ENCODE results near the gene NRAS.

NRAS gene

GRCh38 chr1:114735479-114735878, 18.9 kb upstream of the NRAS start:
- TF ChIP-seq CTCF (IDR thresholded peaks at IDR 0.05; ENCODE audit: low read depth, low read length, missing control alignments), result no peak
- H3K36me3 ChIP-seq (replicated peaks), result peaks cover 68% of the 10 kb centered on the region
- H3K27ac ChIP-seq, result no peak overlapping the region
- H3K4me3 ChIP-seq (ENCODE audit: low read depth, low read length), result no peak overlapping the region
- in situ Hi-C loops (cut with HindIII; ENCODE audit: low pct_ligation_motif_present, low sequenced_read_pairs), result no loop called here
- no peaks in the 10 kb centered on the region for H3K27me3 ChIP-seq (replicated peaks)
- DNase-seq, result no peak

GRCh38 chr1:114729782-114730181, 13.2 kb upstream of the NRAS start:
- in situ Hi-C loops (cut with HindIII; ENCODE audit: low pct_ligation_motif_present, low sequenced_read_pairs), result no loop called here
- no peak for DNase-seq
- peaks cover 63% of the 10 kb centered on the region for H3K36me3 ChIP-seq (replicated peaks)
- no peak for TF ChIP-seq CTCF (IDR thresholded peaks at IDR 0.05; ENCODE audit: low read depth, low read length, missing control alignments)
- H3K27ac ChIP-seq, result no peak overlapping the region
- H3K4me3 ChIP-seq (ENCODE audit: low read depth, low read length), result no peak overlapping the region
- H3K27me3 ChIP-seq (replicated peaks), result no peaks in the 10 kb centered on the region

- no peak for TF ChIP-seq CTCF (IDR thresholded peaks at IDR 0.05; ENCODE audit: low read depth, low read length, missing control alignments)
- H3K4me3 ChIP-seq (ENCODE audit: low read depth, low read length), result no peak overlapping the region
- H3K36me3 ChIP-seq (replicated peaks), result peaks cover 61% of the 10 kb centered on the region
- no peaks in the 10 kb centered on the region for H3K27me3 ChIP-seq (replicated peaks)
- DNase-seq, result no peak
- in situ Hi-C loops (cut with HindIII; ENCODE audit: low pct_ligation_motif_present, low sequenced_read_pairs), result no loop called here
- no peak overlapping the region for H3K27ac ChIP-seq
Observed at GRCh38 chr1:114728553-114728952, 12.0 kb upstream of the NRAS start.

- Histone ChIP-seq H3K36me3 (replicated peaks) (peaks cover 60% of the 10 kb centered on the region), H3K27me3 (replicated peaks) (no peaks in the 10 kb centered on the region), H3K4me3 (ENCODE audit: low read depth, low read length) (no peak overlapping the region), H3K27ac (no peak overlapping the region)
- no peak for DNase-seq
- in situ Hi-C loops (cut with HindIII; ENCODE audit: low pct_ligation_motif_present, low sequenced_read_pairs), result no loop called here
- TF ChIP-seq CTCF (IDR thresholded peaks at IDR 0.05; ENCODE audit: low read depth, low read length, missing control alignments), result no peak
Observed at GRCh38 chr1:114725230-114725629, 8.7 kb upstream of the NRAS start.

GRCh38 chr1:114723915-114724314, 7.3 kb upstream of the NRAS start:
- peak overlapping the region; percentile 55 for H3K27ac ChIP-seq
- TF ChIP-seq CTCF (IDR thresholded peaks at IDR 0.05; ENCODE audit: low read depth, low read length, missing control alignments), result no peak
- peaks cover 66% of the 10 kb centered on the region for H3K36me3 ChIP-seq (replicated peaks)
- DNase-seq, result no peak
- in situ Hi-C loops (cut with HindIII; ENCODE audit: low pct_ligation_motif_present, low sequenced_read_pairs), result no loop called here
- no peak overlapping the region for H3K4me3 ChIP-seq (ENCODE audit: low read depth, low read length)
- no peaks in the 10 kb centered on the region for H3K27me3 ChIP-seq (replicated peaks)

GRCh38 chr1:114723457-114723856, 6.9 kb upstream of the NRAS start:
- peaks cover 69% of the 10 kb centered on the region for H3K36me3 ChIP-seq (replicated peaks)
- in situ Hi-C loops (cut with HindIII; ENCODE audit: low pct_ligation_motif_present, low sequenced_read_pairs), result no loop called here

More at GRCh38 chr1:114723457-114723856, 6.9 kb upstream of the NRAS start:
- no peaks in the 10 kb centered on the region for H3K27me3 ChIP-seq (replicated peaks)
- no peak for TF ChIP-seq CTCF (IDR thresholded peaks at IDR 0.05; ENCODE audit: low read depth, low read length, missing control alignments)
- DNase-seq, result no peak
- peak overlapping the region; percentile 55 for H3K27ac ChIP-seq
- no peak overlapping the region for H3K4me3 ChIP-seq (ENCODE audit: low read depth, low read length)

Measured in brain microvascular endothelial cell (primary cell).